ENCODE data around the gene NADSYN1.

DNA sequence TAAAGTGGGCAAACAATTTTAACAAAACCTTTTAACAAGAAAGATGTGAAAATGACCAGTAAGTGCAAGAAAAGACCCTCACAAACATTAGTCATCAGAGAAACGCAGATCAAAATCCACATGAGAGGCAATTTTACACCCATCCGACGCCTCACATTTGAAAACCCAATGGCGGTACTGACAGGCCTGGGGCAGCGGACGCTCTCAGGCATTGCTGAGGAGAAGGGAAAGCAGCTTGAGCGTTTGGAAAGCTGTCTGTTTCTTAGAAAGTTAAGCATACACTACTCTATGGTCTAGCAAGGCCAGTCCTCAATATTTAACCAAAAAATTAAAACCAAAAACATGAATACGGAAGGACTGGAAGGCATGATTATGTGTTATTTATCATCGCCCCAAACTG lies 82.8 kb downstream of the NADSYN1 start:
- TF ChIP-seq POLR2A (IDR thresholded peaks at IDR 0.05) (no peak), POLR2AphosphoS5 (IDR thresholded peaks at IDR 0.05; ENCODE audit: insufficient read depth in 1 of 2, low read depth in 1 of 2) (no peak)
- TF ChIP-seq, protein P1, sequence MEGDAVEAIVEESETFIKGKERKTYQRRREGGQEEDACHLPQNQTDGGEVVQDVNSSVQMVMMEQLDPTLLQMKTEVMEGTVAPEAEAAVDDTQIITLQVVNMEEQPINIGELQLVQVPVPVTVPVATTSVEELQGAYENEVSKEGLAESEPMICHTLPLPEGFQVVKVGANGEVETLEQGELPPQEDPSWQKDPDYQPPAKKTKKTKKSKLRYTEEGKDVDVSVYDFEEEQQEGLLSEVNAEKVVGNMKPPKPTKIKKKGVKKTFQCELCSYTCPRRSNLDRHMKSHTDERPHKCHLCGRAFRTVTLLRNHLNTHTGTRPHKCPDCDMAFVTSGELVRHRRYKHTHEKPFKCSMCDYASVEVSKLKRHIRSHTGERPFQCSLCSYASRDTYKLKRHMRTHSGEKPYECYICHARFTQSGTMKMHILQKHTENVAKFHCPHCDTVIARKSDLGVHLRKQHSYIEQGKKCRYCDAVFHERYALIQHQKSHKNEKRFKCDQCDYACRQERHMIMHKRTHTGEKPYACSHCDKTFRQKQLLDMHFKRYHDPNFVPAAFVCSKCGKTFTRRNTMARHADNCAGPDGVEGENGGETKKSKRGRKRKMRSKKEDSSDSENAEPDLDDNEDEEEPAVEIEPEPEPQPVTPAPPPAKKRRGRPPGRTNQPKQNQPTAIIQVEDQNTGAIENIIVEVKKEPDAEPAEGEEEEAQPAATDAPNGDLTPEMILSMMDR (IDR thresholded peaks at IDR 0.05), result no peak
